Activated CD8-positive, alpha-beta T cell treated with anti-CD3 and anti-CD28 coated beads, Interleukin-2, amount 10 ng/mL, durations not matched to agents 7 days and 5 days (primary cell): ENCODE data around the gene TMEM260. TPM values are rescaled to one million over a fixed set of nuclear protein-coding genes. Genes with fewer than 3 reads are reported as not detected.
"Not testable (repeated sequence)": the region's sequence is repeated elsewhere in the genome, so short reads cannot be mapped to it uniquely, and the experiment has no call there.

Source experiments
- ATAC-seq: fragments of 150-1000 bp; cut with Tn5 transposase; one replicate; pipeline ENCODE4 v1.10.0; 2021; ENCODE audit warnings: moderate library complexity
- CTCF ChIA-PET: fragments of 350-600 bp; sonication (Branson Sonifier 250); formaldehyde crosslinking; loops from one replicate; lab custom pipeline; 2021; ENCODE audit warnings: antibody characterized with exemption; lab: Charles Lee
- POLR2A ChIA-PET: fragments of 350-600 bp; sonication (Branson Sonifier 250); formaldehyde crosslinking; loops from one replicate; lab custom pipeline; 2021; ENCODE audit warnings: antibody characterized with exemption; lab: Charles Lee
- DNase-seq: peaks from one replicate; pipeline ENCODE4 v3.0.0-alpha.2; 2020
- H3K27ac Mint-ChIP-seq: one replicate; pipeline ENCODE4 v1.8.0; 2021; ENCODE audit warnings: mild to moderate bottlenecking, mixed read lengths
- H3K27me3 Mint-ChIP-seq: one replicate; pipeline ENCODE4 v1.8.0; 2021; ENCODE audit warnings: low read depth, mixed read lengths
- H3K36me3 Mint-ChIP-seq: one replicate; pipeline ENCODE4 v1.8.0; 2021; ENCODE audit warnings: low read depth, mixed read lengths
- H3K4me1 Mint-ChIP-seq: one replicate; pipeline ENCODE4 v1.8.0; 2021; ENCODE audit warnings: low read depth, mixed read lengths
- H3K4me3 Mint-ChIP-seq: one replicate; pipeline ENCODE4 v1.8.0; 2021; ENCODE audit warnings: mild to moderate bottlenecking, mixed read lengths
- H3K9me3 Mint-ChIP-seq: one replicate; pipeline ENCODE4 v1.8.0; 2022; ENCODE audit warnings: mixed read lengths; ENCODE audit not compliant: insufficient read depth
- total RNA-seq, 2 experiments: library from RNA; stranded (reverse); gene quantifications; one replicate each; pipeline ENCODE4 v1.2.3, GENCODE V29; 2021

TMEM260 gene
- total RNA-seq, 2 experiments from 2014 or later, result 13.9 to 15.8 TPM

GRCh38 chr14:56608689-56609088 is 29.1 kb downstream of the TMEM260 start:
- POLR2A ChIA-PET, result no interaction called here

GRCh38 chr14:56611663-56612062 is 32.1 kb downstream of the TMEM260 start:
- H3K9me3 Mint-ChIP-seq, H3K27me3 Mint-ChIP-seq, H3K27ac Mint-ChIP-seq, H3K4me1 Mint-ChIP-seq, ATAC-seq, H3K4me3 Mint-ChIP-seq, DNase-seq, CTCF ChIA-PET, POLR2A ChIA-PET: not testable (repeated sequence)
- peaks cover 23% of the 10 kb centered on the region for H3K36me3 Mint-ChIP-seq

More at GRCh38 chr14:56608689-56609088, 29.1 kb downstream of the TMEM260 start:
- DNase-seq, result no peak
- Mint-ChIP-seq H3K9me3 (no peaks in the 10 kb centered on the region), H3K4me3 (no peak overlapping the region), H3K4me1 (peaks cover 4% of the 10 kb centered on the region), H3K27ac (no peak overlapping the region), H3K27me3 (no peaks in the 10 kb centered on the region), H3K36me3 (peaks cover 22% of the 10 kb centered on the region)
- CTCF ChIA-PET, result interaction anchor here (1.4 kb wide), 1 partner anchor 9 kb away, joined by 4 read pairs; no protein-coding TSS in a partner anchor
- ATAC-seq, result no peak

GRCh38 chr14:56617084-56617483 is 37.5 kb downstream of the TMEM260 start:
- no peak overlapping the region for H3K27ac Mint-ChIP-seq
- peaks cover 15% of the 10 kb centered on the region for H3K36me3 Mint-ChIP-seq
- CTCF ChIA-PET, result no interaction called here
- no peak for ATAC-seq
- no peaks in the 10 kb centered on the region for H3K27me3 Mint-ChIP-seq
- H3K9me3 Mint-ChIP-seq, result no peaks in the 10 kb centered on the region
- POLR2A ChIA-PET, result no interaction called here
- no peak for DNase-seq
- H3K4me3 Mint-ChIP-seq, result no peak overlapping the region
- no peaks in the 10 kb centered on the region for H3K4me1 Mint-ChIP-seq

GRCh38 chr14:56630707-56631106 is 51.1 kb downstream of the TMEM260 start:
- Mint-ChIP-seq H3K36me3 (peaks cover 55% of the 10 kb centered on the region), H3K27me3 (no peaks in the 10 kb centered on the region), H3K4me3 (no peak overlapping the region), H3K9me3 (peaks cover 19% of the 10 kb centered on the region), H3K4me1 (no peaks in the 10 kb centered on the region), H3K27ac (no peak overlapping the region)
- DNase-seq (no peak), ATAC-seq (no peak)
- ChIA-PET CTCF (no interaction called here), POLR2A (no interaction called here)

GRCh38 chr14:56632195-56632594 is 52.6 kb downstream of the TMEM260 start:
- Mint-ChIP-seq H3K27ac (no peak overlapping the region), H3K36me3 (peaks cover 64% of the 10 kb centered on the region), H3K4me1 (no peaks in the 10 kb centered on the region), H3K9me3 (peaks cover 19% of the 10 kb centered on the region), H3K27me3 (no peaks in the 10 kb centered on the region), H3K4me3 (no peak overlapping the region)
- ChIA-PET POLR2A (no interaction called here), CTCF (no interaction called here)
- ATAC-seq (no peak), DNase-seq (no peak)

- Mint-ChIP-seq H3K9me3 (peaks cover 11% of the 10 kb centered on the region), H3K36me3 (peaks cover 69% of the 10 kb centered on the region), H3K4me3 (no peak overlapping the region), H3K27me3 (no peaks in the 10 kb centered on the region), H3K27ac (no peak overlapping the region), H3K4me1 (no peaks in the 10 kb centered on the region)
- no peak for ATAC-seq
- DNase-seq, result no peak
- ChIA-PET POLR2A (no interaction called here), CTCF (interaction anchor here (1.2 kb wide), 1 partner anchor 27 kb away, joined by 3 read pairs; no protein-coding TSS in a partner anchor)
These were observed 53.9 kb downstream of the TMEM260 start for GRCh38 chr14:56633544-56633943.

- ChIA-PET CTCF (no interaction called here), POLR2A (no interaction called here)
- Mint-ChIP-seq H3K4me3 (no peak overlapping the region), H3K27me3 (no peaks in the 10 kb centered on the region), H3K9me3 (peaks cover 10% of the 10 kb centered on the region), H3K36me3 (peaks cover 73% of the 10 kb centered on the region), H3K4me1 (no peaks in the 10 kb centered on the region), H3K27ac (no peak overlapping the region)
- no peak for ATAC-seq
- DNase-seq, result no peak
These were observed 55.4 kb downstream of the TMEM260 start for GRCh38 chr14:56635041-56635440.

- Mint-ChIP-seq H3K4me1 (no peaks in the 10 kb centered on the region), H3K9me3 (no peaks in the 10 kb centered on the region), H3K36me3 (peaks cover 10% of the 10 kb centered on the region), H3K4me3 (no peak overlapping the region), H3K27me3 (no peaks in the 10 kb centered on the region), H3K27ac (no peak overlapping the region)
- ChIA-PET POLR2A (no interaction called here), CTCF (no interaction called here)
- DNase-seq, result no peak
- no peak for ATAC-seq
These were observed 67.9 kb downstream of the TMEM260 start for GRCh38 chr14:56647493-56647892.

GRCh38 chr14:56648508-56649301 is 69.1 kb downstream of the TMEM260 start:
- H3K27ac Mint-ChIP-seq, result no peak overlapping the region
- H3K9me3 Mint-ChIP-seq, result no peaks in the 10 kb centered on the region
- H3K36me3 Mint-ChIP-seq, result peaks cover 10% of the 10 kb centered on the region
- H3K27me3 Mint-ChIP-seq, result no peaks in the 10 kb centered on the region
- ATAC-seq (no peak), DNase-seq (no peak)
- H3K4me3 Mint-ChIP-seq, result no peak overlapping the region
- ChIA-PET CTCF (no interaction called here), POLR2A (no interaction called here)
- no peaks in the 10 kb centered on the region for H3K4me1 Mint-ChIP-seq

- Mint-ChIP-seq H3K27me3 (no peaks in the 10 kb centered on the region), H3K9me3 (no peaks in the 10 kb centered on the region), H3K36me3 (peaks cover 10% of the 10 kb centered on the region), H3K27ac (no peak overlapping the region), H3K4me3 (no peak overlapping the region), H3K4me1 (no peaks in the 10 kb centered on the region)
- POLR2A ChIA-PET, result no interaction called here
- CTCF ChIA-PET, result no interaction called here
- no peak for DNase-seq
- ATAC-seq, result no peak
These were observed 69.8 kb downstream of the TMEM260 start for GRCh38 chr14:56649382-56649781.

- CTCF ChIA-PET, result no interaction called here
- H3K4me3 Mint-ChIP-seq, result no peak overlapping the region
- H3K4me1 Mint-ChIP-seq, result no peaks in the 10 kb centered on the region
- H3K9me3 Mint-ChIP-seq, result no peaks in the 10 kb centered on the region
- no peaks in the 10 kb centered on the region for H3K27me3 Mint-ChIP-seq
- no peak overlapping the region for H3K27ac Mint-ChIP-seq
- H3K36me3 Mint-ChIP-seq, result peaks cover 10% of the 10 kb centered on the region
- DNase-seq (no peak), ATAC-seq (no peak)
- POLR2A ChIA-PET, result no interaction called here
These were observed 70.5 kb downstream of the TMEM260 start for GRCh38 chr14:56650048-56650447.

GRCh38 chr14:56650979-56651378 is 71.4 kb downstream of the TMEM260 start:
- CTCF ChIA-PET, result no interaction called here
- Mint-ChIP-seq H3K4me3 (no peak overlapping the region), H3K27me3 (no peaks in the 10 kb centered on the region)

More at GRCh38 chr14:56650979-56651378, 71.4 kb downstream of the TMEM260 start:
- POLR2A ChIA-PET, result no interaction called here
- Mint-ChIP-seq H3K9me3 (no peaks in the 10 kb centered on the region), H3K27ac (no peak overlapping the region), H3K36me3 (peaks cover 8% of the 10 kb centered on the region), H3K4me1 (no peaks in the 10 kb centered on the region)
- ATAC-seq (no peak), DNase-seq (no peak)
